Measurements from ENCODE around the gene TMEM183A. TPM values are rescaled to one million over a fixed set of nuclear protein-coding genes. Genes with fewer than 3 reads are reported as not detected.

The TMEM183A gene
- total RNA-seq, 3 donors from 2014 or later, result 85.9 to 113 (median 94.1) TPM

- no peak for DNase-seq (ENCODE audit: low spot score in 2 of 2)
- intact Hi-C loops (cut with DNase I; ENCODE audit: low total_unique reads), result no loop called here
- no peak overlapping the region for H3K27ac ChIP-seq
These were observed 39.9 kb downstream of the TMEM183A start for GRCh38 chr1:203046984-203047630.

GRCh38 chr1:203048086-203048485, 40.9 kb downstream of the TMEM183A start:
- no peaks in the 10 kb centered on the region for H3K36me3 ChIP-seq
- DNase-seq (ENCODE audit: low spot score in 2 of 2), result no peak
- H3K27ac ChIP-seq, result no peak overlapping the region
- H3K27me3 ChIP-seq, result no peaks in the 10 kb centered on the region
- intact Hi-C loops (cut with DNase I; ENCODE audit: low total_unique reads), result no loop called here
- TF ChIP-seq CTCF (IDR thresholded peaks at IDR 0.05) (no peak), POLR2AphosphoS5 (IDR thresholded peaks at IDR 0.05) (no peak), POLR2A (IDR thresholded peaks at IDR 0.05) (no peak)
- no peaks in the 10 kb centered on the region for H3K4me1 ChIP-seq
- H3K9me3 ChIP-seq, result no peaks in the 10 kb centered on the region
- no peak overlapping the region for H3K4me3 ChIP-seq

More at GRCh38 chr1:203046984-203047630, 39.9 kb downstream of the TMEM183A start:
- Histone ChIP-seq H3K27me3 (no peaks in the 10 kb centered on the region), H3K4me3 (no peak overlapping the region), H3K9me3 (no peaks in the 10 kb centered on the region), H3K36me3 (no peaks in the 10 kb centered on the region), H3K4me1 (no peaks in the 10 kb centered on the region)
- TF ChIP-seq POLR2AphosphoS5 (IDR thresholded peaks at IDR 0.05) (no peak), CTCF (IDR thresholded peaks at IDR 0.05) (no peak), POLR2A (IDR thresholded peaks at IDR 0.05) (no peak)

GRCh38 chr1:203048555-203049051, 41.4 kb downstream of the TMEM183A start:
- DNase-seq (ENCODE audit: low spot score in 2 of 2), result no peak
- Histone ChIP-seq H3K27ac (no peak overlapping the region), H3K4me3 (no peak overlapping the region), H3K27me3 (no peaks in the 10 kb centered on the region), H3K4me1 (no peaks in the 10 kb centered on the region), H3K9me3 (no peaks in the 10 kb centered on the region), H3K36me3 (no peaks in the 10 kb centered on the region)
- intact Hi-C loops (cut with DNase I; ENCODE audit: low total_unique reads), result no loop called here
- TF ChIP-seq CTCF (IDR thresholded peaks at IDR 0.05), result no peak
- TF ChIP-seq POLR2AphosphoS5 (IDR thresholded peaks at IDR 0.05), result no peak
- no peak for TF ChIP-seq POLR2A (IDR thresholded peaks at IDR 0.05)

- no peaks in the 10 kb centered on the region for H3K9me3 ChIP-seq
- no peak for TF ChIP-seq POLR2A (IDR thresholded peaks at IDR 0.05)
- TF ChIP-seq POLR2AphosphoS5 (IDR thresholded peaks at IDR 0.05), result no peak
- TF ChIP-seq CTCF (IDR thresholded peaks at IDR 0.05), result no peak
These were observed 41.9 kb downstream of the TMEM183A start for GRCh38 chr1:203049077-203049476.

GRCh38 chr1:203049576-203050180, 42.5 kb downstream of the TMEM183A start:
- DNase-seq (ENCODE audit: low spot score in 2 of 2), result no peak
- intact Hi-C loops (cut with DNase I; ENCODE audit: low total_unique reads), result no loop called here
- no peaks in the 10 kb centered on the region for H3K9me3 ChIP-seq
- no peak overlapping the region for H3K27ac ChIP-seq
- no peak overlapping the region for H3K4me3 ChIP-seq
- H3K27me3 ChIP-seq, result no peaks in the 10 kb centered on the region
- TF ChIP-seq CTCF (IDR thresholded peaks at IDR 0.05), result no peak
- H3K36me3 ChIP-seq, result no peaks in the 10 kb centered on the region
- H3K4me1 ChIP-seq, result no peaks in the 10 kb centered on the region

More at GRCh38 chr1:203049077-203049476, 41.9 kb downstream of the TMEM183A start:
- intact Hi-C loops (cut with DNase I; ENCODE audit: low total_unique reads), result no loop called here
- Histone ChIP-seq H3K27ac (no peak overlapping the region), H3K36me3 (no peaks in the 10 kb centered on the region), H3K4me3 (no peak overlapping the region), H3K4me1 (no peaks in the 10 kb centered on the region), H3K27me3 (no peaks in the 10 kb centered on the region)
- no peak for DNase-seq (ENCODE audit: low spot score in 2 of 2)

Measured in breast epithelium (tissue), 4 donors.